Mammary epithelial cell (primary cell): ENCODE data around the gene RTKN2.

Source experiments
- EZH2 ChIP-seq: IDR thresholded peaks from 2 replicates; pipeline ENCODE4 v1.6.1; 2012; ENCODE audit warnings: low read length, inconsistent platforms, borderline replicate concordance
- TF ChIP-seq, protein P1 (sequence below), 2 donors: IDR thresholded peaks in 1 of 2; conservative IDR thresholded peaks in 1 of 2; 2 replicates each; pipeline ENCODE4 v1.5.1; 2011 to 2012; ENCODE audit warnings: inconsistent platforms in 2 of 2, low read length in 2 of 2, mild to moderate bottlenecking in 2 of 2, control low read depth in 1 of 2, low read depth in 1 of 2; ENCODE audit not compliant: insufficient read depth in 1 of 2; ENCODE audit errors: extremely low read depth in 1 of 2

DNA sequence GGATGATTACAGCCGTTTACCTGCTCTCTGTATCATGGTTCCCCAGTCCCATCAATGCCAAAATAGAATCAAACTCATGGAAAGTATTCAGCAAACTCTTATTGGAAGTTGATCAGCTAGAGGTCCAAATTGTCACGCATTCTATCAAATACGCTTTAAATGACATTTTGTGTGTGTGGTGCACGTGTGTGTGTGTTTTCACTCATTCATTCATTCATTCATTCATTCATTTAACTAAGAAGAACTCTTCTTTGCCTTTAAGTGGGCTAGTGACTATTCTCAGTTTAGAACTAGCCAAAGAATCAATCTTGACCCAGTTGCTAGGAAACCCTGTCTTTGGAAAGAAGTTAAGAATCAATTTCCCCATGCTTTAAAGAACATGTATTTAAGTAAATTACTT, 102.8 kb downstream of the RTKN2 start:
- TF ChIP-seq EZH2: no peak
- TF ChIP-seq, protein P1, sequence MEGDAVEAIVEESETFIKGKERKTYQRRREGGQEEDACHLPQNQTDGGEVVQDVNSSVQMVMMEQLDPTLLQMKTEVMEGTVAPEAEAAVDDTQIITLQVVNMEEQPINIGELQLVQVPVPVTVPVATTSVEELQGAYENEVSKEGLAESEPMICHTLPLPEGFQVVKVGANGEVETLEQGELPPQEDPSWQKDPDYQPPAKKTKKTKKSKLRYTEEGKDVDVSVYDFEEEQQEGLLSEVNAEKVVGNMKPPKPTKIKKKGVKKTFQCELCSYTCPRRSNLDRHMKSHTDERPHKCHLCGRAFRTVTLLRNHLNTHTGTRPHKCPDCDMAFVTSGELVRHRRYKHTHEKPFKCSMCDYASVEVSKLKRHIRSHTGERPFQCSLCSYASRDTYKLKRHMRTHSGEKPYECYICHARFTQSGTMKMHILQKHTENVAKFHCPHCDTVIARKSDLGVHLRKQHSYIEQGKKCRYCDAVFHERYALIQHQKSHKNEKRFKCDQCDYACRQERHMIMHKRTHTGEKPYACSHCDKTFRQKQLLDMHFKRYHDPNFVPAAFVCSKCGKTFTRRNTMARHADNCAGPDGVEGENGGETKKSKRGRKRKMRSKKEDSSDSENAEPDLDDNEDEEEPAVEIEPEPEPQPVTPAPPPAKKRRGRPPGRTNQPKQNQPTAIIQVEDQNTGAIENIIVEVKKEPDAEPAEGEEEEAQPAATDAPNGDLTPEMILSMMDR (conservative IDR thresholded peaks at IDR 0.05 in 1 of 2, IDR thresholded peaks at IDR 0.05 in 1 of 2; ENCODE audit: extremely low read depth in 1 of 2, insufficient read depth in 1 of 2, low read depth in 1 of 2, low read length in 2 of 2): no peak
